ENCODE results near the gene TRDMT1. TPM values are rescaled to one million over a fixed set of nuclear protein-coding genes. Genes with fewer than 3 reads are reported as not detected.

Gene TRDMT1
- polyA plus RNA-seq, 1 donor (not counting 4 experiments of a cell fraction or from before 2014, with no cell fraction given), result 6.6 TPM

DNA sequence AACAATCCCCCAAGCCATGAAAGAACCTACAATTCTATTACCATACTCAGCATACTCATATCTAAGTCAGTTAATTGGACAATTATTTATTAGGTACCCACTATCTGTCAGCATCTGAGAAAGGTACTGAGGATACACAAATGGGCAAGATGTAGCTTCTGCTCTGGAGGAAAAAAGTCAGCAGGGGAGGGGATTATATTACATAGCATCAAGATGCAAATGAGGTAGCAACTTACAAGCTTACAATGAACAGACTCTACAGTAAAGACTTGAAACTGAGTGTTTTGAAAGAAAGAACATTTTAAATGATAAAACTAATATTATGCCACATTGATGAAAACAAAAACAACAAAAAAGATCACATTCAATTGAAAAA is 61.1 kb downstream of the TRDMT1 start:
- FAIRE-seq, result no peak
- H3K9me1 ChIP-seq (ENCODE audit: control insufficient read depth, extremely low read depth, insufficient read depth, low read length), result no peaks in the 10 kb centered on the region
- no peak for TF ChIP-seq EZH2 (IDR thresholded peaks at IDR 0.05; ENCODE audit: low read length)
- no peak for TF ChIP-seq CTCF (optimal IDR thresholded peaks at IDR 0.05 in 1 of 3, IDR thresholded peaks at IDR 0.05 in 1 of 3, conservative IDR thresholded peaks at IDR 0.05 in 1 of 3; ENCODE audit: extremely low read depth in 1 of 3, insufficient read depth in 2 of 3, low read length in 3 of 3)

DNA sequence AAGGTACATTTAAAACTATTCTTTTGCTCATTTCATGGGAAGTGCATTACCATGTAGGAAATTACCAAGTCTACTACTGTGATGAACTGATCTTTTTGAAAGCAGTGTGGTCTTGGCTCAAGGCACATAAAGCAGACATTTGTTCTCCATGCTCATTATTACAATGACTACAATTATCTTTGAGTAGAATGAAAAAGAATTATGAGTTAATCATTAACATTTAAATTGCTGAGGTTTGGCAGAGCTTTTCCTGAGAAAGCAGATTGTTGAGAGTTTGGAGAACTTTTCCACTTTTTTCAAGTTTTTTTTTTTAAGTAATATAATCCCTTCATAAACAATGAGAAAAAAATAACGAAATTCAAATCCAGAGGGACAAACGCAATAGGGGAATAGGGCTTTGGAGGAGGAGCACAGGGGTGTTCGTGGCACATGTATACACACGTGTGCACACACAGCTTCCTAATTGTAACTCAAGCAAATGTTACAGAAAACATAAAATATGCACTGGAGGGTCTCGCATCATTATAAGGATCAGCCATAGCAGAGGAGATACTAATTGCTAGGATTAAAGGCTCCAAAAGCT is 62.9 kb downstream of the TRDMT1 start:
- no peak for DNase-seq (ENCODE audit: low read depth, low spot score)
- no peaks in the 10 kb centered on the region for H4K20me1 ChIP-seq (ENCODE audit: control insufficient read depth, extremely low read depth, insufficient read depth, low read length)
- no peak for FAIRE-seq
- no peaks in the 10 kb centered on the region for H3K79me2 ChIP-seq (ENCODE audit: control insufficient read depth, insufficient read depth, low read length)
- no peaks in the 10 kb centered on the region for H3K36me3 ChIP-seq (ENCODE audit: control insufficient read depth in 2 of 2, extremely low read depth in 1 of 2, insufficient read depth in 2 of 2, low read length in 2 of 2)
- H3K9me3 ChIP-seq (ENCODE audit: control insufficient read depth, low read depth, low read length), result no peaks in the 10 kb centered on the region
- H3K9me1 ChIP-seq (ENCODE audit: control insufficient read depth, extremely low read depth, insufficient read depth, low read length), result no peaks in the 10 kb centered on the region
- TF ChIP-seq CTCF (optimal IDR thresholded peaks at IDR 0.05 in 1 of 3, IDR thresholded peaks at IDR 0.05 in 1 of 3, conservative IDR thresholded peaks at IDR 0.05 in 1 of 3; ENCODE audit: extremely low read depth in 1 of 3, insufficient read depth in 2 of 3, low read length in 3 of 3), result no peak
- no peak for TF ChIP-seq EZH2 (IDR thresholded peaks at IDR 0.05; ENCODE audit: low read length)
- H3K4me1 ChIP-seq (ENCODE audit: control insufficient read depth, extremely low read depth, insufficient read depth, low read length), result no peaks in the 10 kb centered on the region
- no peak overlapping the region for H3K9ac ChIP-seq (ENCODE audit: control insufficient read depth, extremely low read depth, insufficient read depth, low read length)
- no peak overlapping the region for H3K27ac ChIP-seq (ENCODE audit: control insufficient read depth, insufficient read depth, low read length)
- H2AFZ ChIP-seq (ENCODE audit: control insufficient read depth, low read length), result no peak overlapping the region
- no peak overlapping the region for H3K4me3 ChIP-seq (ENCODE audit: control insufficient read depth in 2 of 3, extremely low read depth in 1 of 3, insufficient read depth in 2 of 3, low read depth in 1 of 3, low read length in 3 of 3)
- H3K4me2 ChIP-seq (ENCODE audit: control insufficient read depth, extremely low read depth, insufficient read depth, low read depth, low read length), result no peak overlapping the region
- dilution Hi-C loops (cut with MboI; ENCODE audit: extremely low pct_ligation_motif_present, low sequenced_read_pairs), result no loop called here
- no peaks in the 10 kb centered on the region for H3K27me3 ChIP-seq (ENCODE audit: control insufficient read depth, extremely low read depth, insufficient read depth, low read length)

More for the DNA sequence above, 61.1 kb downstream of the TRDMT1 start:
- no peaks in the 10 kb centered on the region for H3K27me3 ChIP-seq (ENCODE audit: control insufficient read depth, extremely low read depth, insufficient read depth, low read length)
- H2AFZ ChIP-seq (ENCODE audit: control insufficient read depth, low read length), result no peak overlapping the region
- H3K4me2 ChIP-seq (ENCODE audit: control insufficient read depth, extremely low read depth, insufficient read depth, low read depth, low read length), result no peak overlapping the region
- DNase-seq (ENCODE audit: low read depth, low spot score), result no peak
- H3K27ac ChIP-seq (ENCODE audit: control insufficient read depth, insufficient read depth, low read length), result no peak overlapping the region
- H3K9me3 ChIP-seq (ENCODE audit: control insufficient read depth, low read depth, low read length), result no peaks in the 10 kb centered on the region
- no peaks in the 10 kb centered on the region for H3K79me2 ChIP-seq (ENCODE audit: control insufficient read depth, insufficient read depth, low read length)
- H3K9ac ChIP-seq (ENCODE audit: control insufficient read depth, extremely low read depth, insufficient read depth, low read length), result no peak overlapping the region
- H4K20me1 ChIP-seq (ENCODE audit: control insufficient read depth, extremely low read depth, insufficient read depth, low read length), result no peaks in the 10 kb centered on the region
- no peak overlapping the region for H3K4me3 ChIP-seq (ENCODE audit: control insufficient read depth in 2 of 3, extremely low read depth in 1 of 3, insufficient read depth in 2 of 3, low read depth in 1 of 3, low read length in 3 of 3)
- no peaks in the 10 kb centered on the region for H3K36me3 ChIP-seq (ENCODE audit: control insufficient read depth in 2 of 2, extremely low read depth in 1 of 2, insufficient read depth in 2 of 2, low read length in 2 of 2)
- dilution Hi-C loops (cut with MboI; ENCODE audit: extremely low pct_ligation_motif_present, low sequenced_read_pairs), result loop anchor here (10.0 kb wide), 1 partner anchor 286 kb away; no protein-coding TSS in a partner anchor
- H3K4me1 ChIP-seq (ENCODE audit: control insufficient read depth, extremely low read depth, insufficient read depth, low read length), result no peaks in the 10 kb centered on the region

All from keratinocyte (primary cell).